IPS-20b (cell line): ENCODE data around the gene ANKS1B.
"Not testable (repeated sequence)": the region's sequence is repeated elsewhere in the genome, so short reads cannot be mapped to it uniquely, and the experiment has no call there.

Experiments
- H3K27ac ChIP-seq: one replicate; pipeline ENCODE4 v1.5.1; 2013; ENCODE audit warnings: low read length
- H3K27me3 ChIP-seq: 2 replicates; pipeline ENCODE4 v1.6.1; 2013; ENCODE audit warnings: mild to moderate bottlenecking, low read length, inconsistent platforms; ENCODE audit not compliant: insufficient read depth
- H3K36me3 ChIP-seq: 2 replicates; pipeline ENCODE4 v1.6.1; 2013; ENCODE audit warnings: low read depth, mild to moderate bottlenecking, inconsistent platforms, low read length, moderate library complexity; ENCODE audit not compliant: insufficient read depth
- H3K4me1 ChIP-seq: 2 replicates; pipeline ENCODE4 v1.6.1; 2013; ENCODE audit warnings: mild to moderate bottlenecking, control low read depth, inconsistent platforms, low read length, moderate library complexity; ENCODE audit not compliant: insufficient read depth
- H3K4me3 ChIP-seq: 2 replicates; pipeline ENCODE4 v1.5.1; 2013; ENCODE audit warnings: mild to moderate bottlenecking, low read length, inconsistent platforms
- H3K9ac ChIP-seq: 2 replicates; pipeline ENCODE4 v1.6.1; 2013; ENCODE audit warnings: low read depth, mild to moderate bottlenecking, inconsistent platforms, low read length, moderate library complexity
- H3K9me3 ChIP-seq: 2 replicates; pipeline ENCODE4 v1.6.1; 2013; ENCODE audit warnings: mild to moderate bottlenecking, low read depth, low read length, inconsistent platforms; ENCODE audit not compliant: insufficient read depth

The ANKS1B gene

GRCh38 chr12:98770230-98770629 is 1214.5 kb downstream of the ANKS1B start:
- Histone ChIP-seq H3K27me3 (no peaks in the 10 kb centered on the region), H3K9ac (no peak overlapping the region), H3K27ac (no peak overlapping the region)

GRCh38 chr12:98769068-98769467 is 1215.7 kb downstream of the ANKS1B start:
- H3K36me3 ChIP-seq: no peaks in the 10 kb centered on the region

More at GRCh38 chr12:98770230-98770629, 1214.5 kb downstream of the ANKS1B start:
- H3K4me3 ChIP-seq: no peak overlapping the region
- no peaks in the 10 kb centered on the region for H3K36me3 ChIP-seq
- H3K9me3 ChIP-seq: peaks cover 6% of the 10 kb centered on the region; the same call in 1 of the 2 replicates
- no peaks in the 10 kb centered on the region for H3K4me1 ChIP-seq

GRCh38 chr12:98767248-98767647 is 1217.5 kb downstream of the ANKS1B start:
- H3K9me3 ChIP-seq: peaks cover 5% of the 10 kb centered on the region; the same call in 1 of the 2 replicates
- no peak overlapping the region for H3K27ac ChIP-seq
- H3K4me1 ChIP-seq: no peaks in the 10 kb centered on the region
- H3K36me3 ChIP-seq: no peaks in the 10 kb centered on the region
- no peaks in the 10 kb centered on the region for H3K27me3 ChIP-seq
- no peak overlapping the region for H3K9ac ChIP-seq
- H3K4me3 ChIP-seq: no peak overlapping the region

More at GRCh38 chr12:98769068-98769467, 1215.7 kb downstream of the ANKS1B start:
- peaks cover 6% of the 10 kb centered on the region; the same call in 1 of the 2 replicates for H3K9me3 ChIP-seq
- no peak overlapping the region for H3K9ac ChIP-seq
- no peak overlapping the region for H3K4me3 ChIP-seq
- no peak overlapping the region for H3K27ac ChIP-seq
- no peaks in the 10 kb centered on the region for H3K27me3 ChIP-seq
- no peaks in the 10 kb centered on the region for H3K4me1 ChIP-seq

GRCh38 chr12:98763656-98764055 is 1221.1 kb downstream of the ANKS1B start:
- no peaks in the 10 kb centered on the region for H3K27me3 ChIP-seq
- H3K9me3 ChIP-seq: no peaks in the 10 kb centered on the region

GRCh38 chr12:98758331-98758730 is 1226.4 kb downstream of the ANKS1B start:
- no peak overlapping the region for H3K27ac ChIP-seq
- no peaks in the 10 kb centered on the region for H3K9me3 ChIP-seq
- H3K4me3 ChIP-seq: no peak overlapping the region
- no peaks in the 10 kb centered on the region for H3K36me3 ChIP-seq
- no peak overlapping the region for H3K9ac ChIP-seq
- H3K27me3 ChIP-seq: no peaks in the 10 kb centered on the region
- H3K4me1 ChIP-seq: no peaks in the 10 kb centered on the region

More at GRCh38 chr12:98763656-98764055, 1221.1 kb downstream of the ANKS1B start:
- Histone ChIP-seq H3K36me3 (no peaks in the 10 kb centered on the region), H3K4me3 (no peak overlapping the region), H3K4me1 (no peaks in the 10 kb centered on the region), H3K27ac (no peak overlapping the region), H3K9ac (no peak overlapping the region)

- H3K4me3 ChIP-seq: no peak overlapping the region
- H3K9ac ChIP-seq: no peak overlapping the region
- H3K4me1 ChIP-seq: no peaks in the 10 kb centered on the region
- no peaks in the 10 kb centered on the region for H3K9me3 ChIP-seq
- no peaks in the 10 kb centered on the region for H3K36me3 ChIP-seq
- no peak overlapping the region for H3K27ac ChIP-seq
- no peaks in the 10 kb centered on the region for H3K27me3 ChIP-seq
These were observed 1227.3 kb downstream of the ANKS1B start for GRCh38 chr12:98757455-98757854.

- not testable (repeated sequence) for H3K9me3 ChIP-seq, H3K27me3 ChIP-seq, H3K4me1 ChIP-seq, H3K4me3 ChIP-seq, H3K36me3 ChIP-seq, H3K9ac ChIP-seq, H3K27ac ChIP-seq
These were observed 1228.9 kb downstream of the ANKS1B start for GRCh38 chr12:98755855-98756254.

- H3K27me3 ChIP-seq: no peaks in the 10 kb centered on the region
- H3K4me3 ChIP-seq: no peak overlapping the region
- H3K4me1 ChIP-seq: 0 out of 2 replicates have a peak, but pooled peaks cover 3% of the 10 kb centered on the region
- no peaks in the 10 kb centered on the region for H3K9me3 ChIP-seq
- H3K27ac ChIP-seq: no peak overlapping the region
- H3K36me3 ChIP-seq: no peaks in the 10 kb centered on the region
- H3K9ac ChIP-seq: no peak overlapping the region
These were observed 1230.6 kb downstream of the ANKS1B start for GRCh38 chr12:98754095-98754494.

- H3K9me3 ChIP-seq: no peaks in the 10 kb centered on the region
- H3K36me3 ChIP-seq: no peaks in the 10 kb centered on the region
- no peak overlapping the region for H3K9ac ChIP-seq
- H3K27ac ChIP-seq: no peak overlapping the region
- no peak overlapping the region for H3K4me3 ChIP-seq
- 0 out of 2 replicates have a peak, but pooled peaks cover 3% of the 10 kb centered on the region for H3K4me1 ChIP-seq
- no peaks in the 10 kb centered on the region for H3K27me3 ChIP-seq
These were observed 1232.0 kb downstream of the ANKS1B start for GRCh38 chr12:98752726-98753125.

- Histone ChIP-seq H3K4me1 (0 out of 2 replicates have a peak, but pooled peaks cover 3% of the 10 kb centered on the region), H3K9me3 (no peaks in the 10 kb centered on the region), H3K27ac (no peak overlapping the region), H3K9ac (no peak overlapping the region), H3K36me3 (no peaks in the 10 kb centered on the region), H3K4me3 (no peak overlapping the region), H3K27me3 (peaks cover 4% of the 10 kb centered on the region; the same call in 1 of the 2 replicates)
These were observed 1233.1 kb downstream of the ANKS1B start for GRCh38 chr12:98751580-98752115.

- no peaks in the 10 kb centered on the region for H3K36me3 ChIP-seq
- H3K4me3 ChIP-seq: no peak overlapping the region
- H3K27ac ChIP-seq: no peak overlapping the region
- peaks cover 15% of the 10 kb centered on the region for H3K27me3 ChIP-seq
- no peaks in the 10 kb centered on the region for H3K9me3 ChIP-seq
- H3K9ac ChIP-seq: no peak overlapping the region
- 0 out of 2 replicates have a peak, but pooled peaks cover 3% of the 10 kb centered on the region for H3K4me1 ChIP-seq
These were observed 1234.2 kb downstream of the ANKS1B start for GRCh38 chr12:98750511-98750910.

- Histone ChIP-seq H3K36me3 (no peaks in the 10 kb centered on the region), H3K9ac (no peak overlapping the region), H3K9me3 (no peaks in the 10 kb centered on the region), H3K27me3 (peaks cover 24% of the 10 kb centered on the region), H3K4me3 (no peak overlapping the region), H3K4me1 (peaks cover 3% of the 10 kb centered on the region; the same call in 1 of the 2 replicates), H3K27ac (no peak overlapping the region)
These were observed 1236.3 kb downstream of the ANKS1B start for GRCh38 chr12:98748463-98748862.
